DMS53 (cell line): Measurements from ENCODE around the gene ZNF143.
"Not testable (repeated sequence)": the region's sequence is repeated elsewhere in the genome, so short reads cannot be mapped to it uniquely, and the experiment has no call there.

Experiments
- DNase-seq: peaks from one replicate; lab custom pipeline; 2025; lab: John Stamatoyannopoulos, UW

The ZNF143 gene

GRCh38 chr11:9498457-9499078, 37.8 kb downstream of the ZNF143 start:
- no peak for DNase-seq

GRCh38 chr11:9506489-9507276, 45.9 kb downstream of the ZNF143 start:
- peak; percentile 92 for DNase-seq

- DNase-seq: no peak
Observed at GRCh38 chr11:9507277-9507580, 46.4 kb downstream of the ZNF143 start.

GRCh38 chr11:9509041-9509440, 48.2 kb downstream of the ZNF143 start:
- no peak for DNase-seq

GRCh38 chr11:9512370-9513019, 51.7 kb downstream of the ZNF143 start:
- no peak for DNase-seq

- DNase-seq: not testable (repeated sequence)
Observed at GRCh38 chr11:9514576-9514975, 53.8 kb downstream of the ZNF143 start.

- peak; percentile 60 for DNase-seq
Observed at GRCh38 chr11:9516113-9516512, 55.3 kb downstream of the ZNF143 start.

GRCh38 chr11:9518835-9519410, 58.1 kb downstream of the ZNF143 start:
- DNase-seq: no peak

GRCh38 chr11:9524001-9524400, 63.2 kb downstream of the ZNF143 start:
- DNase-seq: no peak

- no peak for DNase-seq
Observed at GRCh38 chr11:9525116-9525515, 64.3 kb downstream of the ZNF143 start.

GRCh38 chr11:9527481-9528135, 66.8 kb downstream of the ZNF143 start:
- DNase-seq: no peak

- DNase-seq: no peak
Observed at GRCh38 chr11:9528136-9528501, 67.3 kb downstream of the ZNF143 start.

GRCh38 chr11:9528573-9529333, 67.9 kb downstream of the ZNF143 start:
- no peak for DNase-seq

GRCh38 chr11:9529334-9529650, 68.5 kb downstream of the ZNF143 start:
- DNase-seq: no peak

GRCh38 chr11:9530020-9530621, 69.3 kb downstream of the ZNF143 start:
- no peak for DNase-seq

- DNase-seq: no peak
Observed at GRCh38 chr11:9530901-9531625, 70.3 kb downstream of the ZNF143 start.

- no peak for DNase-seq
Observed at GRCh38 chr11:9533058-9533457, 72.2 kb downstream of the ZNF143 start.

- no peak for DNase-seq
Observed at GRCh38 chr11:9533736-9534473, 73.1 kb downstream of the ZNF143 start.

- peak; percentile 83 for DNase-seq
Observed at GRCh38 chr11:9535189-9535781, 74.5 kb downstream of the ZNF143 start.

- no peak for DNase-seq
Observed at GRCh38 chr11:9538548-9538947, 77.7 kb downstream of the ZNF143 start.
